Panc1 (cell line): ENCODE measurements around the gene TMEM41B.

ENCODE experiments used
- CTCF ChIP-seq: fragments of 450-650 bp; IDR thresholded peaks from 2 replicates; pipeline ENCODE4 v1.5.1; 2017; ENCODE audit warnings: mild to moderate bottlenecking
- POLR2AphosphoS5 ChIP-seq: IDR thresholded peaks from 2 replicates; pipeline ENCODE4 v1.6.1; 2012; ENCODE audit warnings: mild to moderate bottlenecking, low read depth, low read length, moderate library complexity
- TF ChIP-seq, protein P1 (sequence below), 2 experiments: IDR thresholded peaks; 2 replicates each; pipeline ENCODE4 v1.6.1; 2011 to 2012; ENCODE audit warnings: low read depth in 2 of 2, control low read depth in 1 of 2, low read length in 1 of 2, mild to moderate bottlenecking in 1 of 2, moderate library complexity in 1 of 2; ENCODE audit not compliant: insufficient read depth in 1 of 2

- no peak for TF ChIP-seq POLR2AphosphoS5
- TF ChIP-seq, protein P1, sequence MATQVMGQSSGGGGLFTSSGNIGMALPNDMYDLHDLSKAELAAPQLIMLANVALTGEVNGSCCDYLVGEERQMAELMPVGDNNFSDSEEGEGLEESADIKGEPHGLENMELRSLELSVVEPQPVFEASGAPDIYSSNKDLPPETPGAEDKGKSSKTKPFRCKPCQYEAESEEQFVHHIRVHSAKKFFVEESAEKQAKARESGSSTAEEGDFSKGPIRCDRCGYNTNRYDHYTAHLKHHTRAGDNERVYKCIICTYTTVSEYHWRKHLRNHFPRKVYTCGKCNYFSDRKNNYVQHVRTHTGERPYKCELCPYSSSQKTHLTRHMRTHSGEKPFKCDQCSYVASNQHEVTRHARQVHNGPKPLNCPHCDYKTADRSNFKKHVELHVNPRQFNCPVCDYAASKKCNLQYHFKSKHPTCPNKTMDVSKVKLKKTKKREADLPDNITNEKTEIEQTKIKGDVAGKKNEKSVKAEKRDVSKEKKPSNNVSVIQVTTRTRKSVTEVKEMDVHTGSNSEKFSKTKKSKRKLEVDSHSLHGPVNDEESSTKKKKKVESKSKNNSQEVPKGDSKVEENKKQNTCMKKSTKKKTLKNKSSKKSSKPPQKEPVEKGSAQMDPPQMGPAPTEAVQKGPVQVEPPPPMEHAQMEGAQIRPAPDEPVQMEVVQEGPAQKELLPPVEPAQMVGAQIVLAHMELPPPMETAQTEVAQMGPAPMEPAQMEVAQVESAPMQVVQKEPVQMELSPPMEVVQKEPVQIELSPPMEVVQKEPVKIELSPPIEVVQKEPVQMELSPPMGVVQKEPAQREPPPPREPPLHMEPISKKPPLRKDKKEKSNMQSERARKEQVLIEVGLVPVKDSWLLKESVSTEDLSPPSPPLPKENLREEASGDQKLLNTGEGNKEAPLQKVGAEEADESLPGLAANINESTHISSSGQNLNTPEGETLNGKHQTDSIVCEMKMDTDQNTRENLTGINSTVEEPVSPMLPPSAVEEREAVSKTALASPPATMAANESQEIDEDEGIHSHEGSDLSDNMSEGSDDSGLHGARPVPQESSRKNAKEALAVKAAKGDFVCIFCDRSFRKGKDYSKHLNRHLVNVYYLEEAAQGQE (IDR thresholded peaks at IDR 0.05; ENCODE audit: insufficient read depth in 1 of 2, low read depth in 2 of 2, low read length in 1 of 2): no peak
- no peak for TF ChIP-seq CTCF
Observed at GRCh38 chr11:9313648-9314290, 624 bp downstream of the TMEM41B start.
